HPDE6-E6E7 (cell line): Measurements from ENCODE around the gene SPHK2.
"Not testable (repeated sequence)": the region's sequence is repeated elsewhere in the genome, so short reads cannot be mapped to it uniquely, and the experiment has no call there.

Experiments used
- DNase-seq: peaks from one replicate; pipeline ENCODE4 v3.0.0; 2011; ENCODE audit warnings: missing footprints; ENCODE audit errors: extremely low spot score

The SPHK2 gene

GRCh38 chr19:48659768-48660167 lies 40.5 kb downstream of the SPHK2 start:
- DNase-seq = no peak

- DNase-seq = peak; percentile 90
These were observed 41.8 kb downstream of the SPHK2 start for GRCh38 chr19:48660852-48661710.

- no peak for DNase-seq
These were observed 42.4 kb downstream of the SPHK2 start for GRCh38 chr19:48661711-48662090.

- no peak for DNase-seq
These were observed 44.4 kb downstream of the SPHK2 start for GRCh38 chr19:48663667-48664066.

GRCh38 chr19:48664476-48664875 lies 45.2 kb downstream of the SPHK2 start:
- no peak for DNase-seq

- no peak for DNase-seq
These were observed 46.5 kb downstream of the SPHK2 start for GRCh38 chr19:48665786-48666185.

- no peak for DNase-seq
These were observed 49.0 kb downstream of the SPHK2 start for GRCh38 chr19:48668332-48668731.

- no peak for DNase-seq
These were observed 49.5 kb downstream of the SPHK2 start for GRCh38 chr19:48668761-48669160.

- no peak for DNase-seq
These were observed 50.8 kb downstream of the SPHK2 start for GRCh38 chr19:48669903-48670668.

- no peak for DNase-seq
These were observed 51.6 kb downstream of the SPHK2 start for GRCh38 chr19:48670699-48671445.

GRCh38 chr19:48671446-48671995 lies 52.2 kb downstream of the SPHK2 start:
- DNase-seq = no peak

- no peak for DNase-seq
These were observed 53.7 kb downstream of the SPHK2 start, which contains the start of gene NTN5 for GRCh38 chr19:48672994-48673393. Gene NTN5 (minus strand): TSS chr19:48673017. CDS start chr19:48670986, 2,031 bp downstream.

- no peak for DNase-seq
These were observed 54.3 kb downstream of the SPHK2 start for GRCh38 chr19:48673436-48674100.

- DNase-seq = no peak
These were observed 55.0 kb downstream of the SPHK2 start for GRCh38 chr19:48674216-48674809.

- DNase-seq = peak; percentile 88
These were observed 55.9 kb downstream of the SPHK2 start for GRCh38 chr19:48674921-48675824.

GRCh38 chr19:48676487-48676886 lies 57.2 kb downstream of the SPHK2 start:
- DNase-seq = no peak

GRCh38 chr19:48676887-48677286 lies 57.6 kb downstream of the SPHK2 start:
- DNase-seq = no peak

GRCh38 chr19:48678201-48678600 lies 58.9 kb downstream of the SPHK2 start:
- no peak for DNase-seq

GRCh38 chr19:48680006-48680405 lies 60.7 kb downstream of the SPHK2 start:
- DNase-seq = not testable (repeated sequence)
